Psoas muscle (tissue), 8 donors: ENCODE results near the gene KCNMA1. TPM values are rescaled to one million over a fixed set of nuclear protein-coding genes. Genes with fewer than 3 reads are reported as not detected.

Source experiments
- ATAC-seq, 4 donors: fragments of 200-7000 bp; cut with Tn5 transposase; one replicate each; pipeline ENCODE4 v1.9.1; 2020; ENCODE audit warnings: moderate library complexity in 3 of 4, mild to moderate bottlenecking in 2 of 4
- DNase-seq, 2 donors: peaks; one replicate each; pipeline ENCODE4 v3.0.0-alpha.2; 2020
- H3K27ac ChIP-seq: fragments of 200-600 bp; one replicate; pipeline ENCODE4 v1.8.0; 2022
- H3K27me3 ChIP-seq, 3 donors: fragments of 200-600 bp in 1 of 3; one replicate each; pipeline versions ENCODE4 v1.6.1 to v1.8.0; 2013 to 2022; ENCODE audit warnings: low read length in 2 of 3, mild to moderate bottlenecking in 2 of 3, moderate library complexity in 1 of 3; ENCODE audit not compliant: insufficient read depth in 3 of 3
- H3K36me3 ChIP-seq, 2 donors: fragments of 200-600 bp in 1 of 2; one replicate each; pipeline versions ENCODE4 v1.6.1 to v1.8.0; 2013 to 2022; ENCODE audit warnings: low read depth in 1 of 2, mild to moderate bottlenecking in 1 of 2, moderate library complexity in 1 of 2; ENCODE audit not compliant: insufficient read depth in 1 of 2
- H3K4me1 ChIP-seq: fragments of 200-600 bp; one replicate; pipeline ENCODE4 v1.8.0; 2022
- H3K4me3 ChIP-seq: fragments of 200-600 bp; one replicate; pipeline ENCODE4 v1.8.0; 2022; ENCODE audit warnings: mild to moderate bottlenecking
- H3K9me3 ChIP-seq: fragments of 200-600 bp; one replicate; pipeline ENCODE4 v1.8.0; 2022
- WGBS, 3 donors: extraction: QIAGEN DNeasy Blood & Tissue Kit; methylation state at CpG; one replicate each; pipeline versions ENCODE4 v1.1.6 to v1.1.7; 2013; 5-methylcytosine and 5-hydroxymethylcytosine counted together
- intact Hi-C, 2 donors: fragments of 100-400 bp; cut with DNase I; formaldehyde crosslinking; loops; one replicate each; pipeline versions ENCODE4 v1.11.0 to v1.14.2; 2022
- polyA plus RNA-seq, 3 donors: library from polyadenylated mRNA; stranded (reverse); fragments of 200-250 nt; gene quantifications; one replicate each; pipeline ENCODE4 v1.2.3, GENCODE V29; 2013
- total RNA-seq, 4 donors: library from RNA; stranded (reverse); fragmentation: NEBNext Ultra II Directional in 2 of 4; extraction: Animal tissue kit (Norgen Biotek cat#: 25700) in 2 of 4; gene quantifications; one replicate each; pipeline versions ENCODE4 v1.2.1 to v1.2.4, GENCODE V29; 2021 to 2023
- TF ChIP-seq, protein P1 (sequence below): fragments of 200-600 bp; IDR thresholded peaks from one replicate; pipeline ENCODE4 v1.8.0; 2022; ENCODE audit warnings: antibody characterized with exemption
- donor health status: healthy with polysubstance abuse.
- donor health status: DM: no; HTN: no; CAD: no; lungs with moderate emphysema.
- donor health status: Bipolar disorder and iron deficiency.
- donor health status: healthy.
- donor health status: DM: yes; HTN: yes; CAD: no.
- donor health status: DM: no; HTN: no; CAD: no.
- donor health status: DM: no; HTN: no; CAD: no.
- donor health status: DM: yes; HTN: yes; CAD: no.

Gene KCNMA1
- total and polyA plus RNA-seq, 7 donors: 7.9 to 53.0 (median 41.9) TPM

DNA sequence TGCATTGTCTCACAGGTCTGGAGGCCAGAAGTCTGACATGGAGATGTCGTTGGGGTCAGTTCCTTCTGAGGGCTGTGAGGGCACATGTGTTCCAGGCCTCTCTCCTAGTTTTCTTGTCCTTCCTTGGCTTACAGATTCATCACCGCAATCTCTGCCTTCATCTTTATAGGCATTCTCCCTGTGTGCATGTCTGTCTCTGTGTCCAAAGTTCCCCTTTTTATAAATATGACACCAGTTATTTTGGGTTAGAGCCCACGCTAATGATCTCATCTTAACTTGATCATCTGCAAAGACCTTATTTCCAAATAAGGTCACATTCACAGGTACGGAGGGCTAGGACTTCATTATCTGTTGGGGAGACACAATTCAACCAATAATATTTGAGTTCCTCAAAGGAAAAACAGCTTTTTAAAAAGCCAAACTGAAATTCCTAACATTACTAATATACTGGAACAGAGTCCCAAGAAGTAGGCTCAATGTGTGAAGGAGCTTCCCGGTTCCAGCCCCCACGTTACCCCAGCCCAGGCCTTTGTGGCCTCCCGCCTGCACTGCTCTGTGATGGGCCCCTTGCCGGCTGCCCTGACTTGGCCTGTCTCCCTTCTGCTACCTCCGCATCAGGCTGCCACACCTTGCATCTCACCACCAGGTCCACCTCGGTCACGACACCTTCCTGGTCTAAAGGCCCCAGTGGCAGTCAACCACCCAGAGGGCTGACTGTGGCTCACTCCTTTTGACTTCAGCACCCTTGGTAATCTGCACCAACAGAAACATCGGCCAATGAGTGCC is 142.7 kb downstream of the KCNMA1 start:
- Histone ChIP-seq H3K4me1 (peaks cover 66% of the 10 kb centered on the region), H3K27ac (no peak overlapping the region)

DNA sequence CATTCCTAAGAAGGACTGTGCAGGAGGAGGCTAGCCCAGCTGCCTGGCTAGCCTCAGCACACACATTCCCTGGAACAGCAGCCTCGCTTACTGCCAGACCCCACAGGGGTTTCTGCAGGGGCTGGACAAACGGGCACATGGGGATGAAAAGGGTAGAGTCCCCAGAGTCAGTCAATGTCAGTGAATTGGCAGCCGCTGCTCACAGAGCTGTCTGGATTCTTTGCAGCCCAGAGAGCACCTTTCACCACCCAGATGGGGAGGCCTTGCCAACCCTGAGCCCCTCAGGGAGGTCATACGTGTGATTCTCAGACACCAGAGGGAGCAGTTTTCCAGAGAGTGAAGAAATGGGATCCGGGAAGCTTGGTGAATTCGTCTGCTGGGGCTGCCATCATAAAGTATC is 143.3 kb downstream of the KCNMA1 start:
- H3K4me1 ChIP-seq: peaks cover 66% of the 10 kb centered on the region
- no peak overlapping the region for H3K4me3 ChIP-seq
- ATAC-seq (no peak), DNase-seq (no peak)
- TF ChIP-seq, protein P1, sequence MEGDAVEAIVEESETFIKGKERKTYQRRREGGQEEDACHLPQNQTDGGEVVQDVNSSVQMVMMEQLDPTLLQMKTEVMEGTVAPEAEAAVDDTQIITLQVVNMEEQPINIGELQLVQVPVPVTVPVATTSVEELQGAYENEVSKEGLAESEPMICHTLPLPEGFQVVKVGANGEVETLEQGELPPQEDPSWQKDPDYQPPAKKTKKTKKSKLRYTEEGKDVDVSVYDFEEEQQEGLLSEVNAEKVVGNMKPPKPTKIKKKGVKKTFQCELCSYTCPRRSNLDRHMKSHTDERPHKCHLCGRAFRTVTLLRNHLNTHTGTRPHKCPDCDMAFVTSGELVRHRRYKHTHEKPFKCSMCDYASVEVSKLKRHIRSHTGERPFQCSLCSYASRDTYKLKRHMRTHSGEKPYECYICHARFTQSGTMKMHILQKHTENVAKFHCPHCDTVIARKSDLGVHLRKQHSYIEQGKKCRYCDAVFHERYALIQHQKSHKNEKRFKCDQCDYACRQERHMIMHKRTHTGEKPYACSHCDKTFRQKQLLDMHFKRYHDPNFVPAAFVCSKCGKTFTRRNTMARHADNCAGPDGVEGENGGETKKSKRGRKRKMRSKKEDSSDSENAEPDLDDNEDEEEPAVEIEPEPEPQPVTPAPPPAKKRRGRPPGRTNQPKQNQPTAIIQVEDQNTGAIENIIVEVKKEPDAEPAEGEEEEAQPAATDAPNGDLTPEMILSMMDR: peak; percentile 31
- intact Hi-C loops: loop anchor here (2.0 to 10.0 kb wide), 5 partner anchors 92 to 320 kb away; no protein-coding TSS in a partner anchor
- WGBS, 3 donors: 43 to 58% (median 54%) methylated on average over 6 of the region's 6 CpGs
- H3K9me3 ChIP-seq: no peaks in the 10 kb centered on the region
- no peaks in the 10 kb centered on the region for H3K27me3 ChIP-seq
- H3K27ac ChIP-seq: no peak overlapping the region
- no peaks in the 10 kb centered on the region for H3K36me3 ChIP-seq

More for the DNA sequence above, 142.7 kb downstream of the KCNMA1 start:
- H3K9me3 ChIP-seq: no peaks in the 10 kb centered on the region
- ATAC-seq (no peak), DNase-seq (no peak)
- intact Hi-C loops: loop anchor here (2.0 to 10.0 kb wide), 5 partner anchors 92 to 320 kb away; no protein-coding TSS in a partner anchor
- H3K27me3 ChIP-seq: no peaks in the 10 kb centered on the region
- TF ChIP-seq, protein P1: no peak
- no peaks in the 10 kb centered on the region for H3K36me3 ChIP-seq
- 90 to 94% (median 93%) methylated on average over 12 of the region's 12 CpGs for WGBS, 3 donors
- no peak overlapping the region for H3K4me3 ChIP-seq

DNA sequence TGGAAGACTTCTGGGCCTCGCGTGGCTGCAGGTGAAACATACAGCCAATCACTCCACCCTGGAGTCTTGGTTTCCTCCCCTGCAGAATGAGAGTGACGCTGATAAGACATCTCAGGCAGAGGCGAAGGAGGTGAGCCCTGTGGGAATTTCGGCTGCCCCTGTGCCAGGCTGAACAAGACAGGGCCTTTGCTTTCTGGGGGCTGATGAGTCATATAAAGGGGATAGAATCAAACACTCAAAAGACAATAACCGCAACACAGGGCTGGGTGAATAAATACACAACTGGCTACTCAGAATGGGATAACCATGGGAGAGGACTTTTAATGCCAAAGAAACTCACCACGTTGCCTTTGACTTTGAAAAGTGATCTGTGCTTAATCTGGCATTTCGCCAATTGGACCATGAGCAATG is 143.8 kb downstream of the KCNMA1 start:
- no peak overlapping the region for H3K27ac ChIP-seq
- DNase-seq: no peak
- no peak for ATAC-seq
- no peak overlapping the region for H3K4me3 ChIP-seq
- WGBS, 3 donors: 69 to 83% (median 71%) methylated on average over 8 of the region's 8 CpGs
- intact Hi-C loops: loop anchor here (2.0 to 10.0 kb wide), 5 partner anchors 93 to 319 kb away; no protein-coding TSS in a partner anchor
- H3K4me1 ChIP-seq: peaks cover 64% of the 10 kb centered on the region
- H3K9me3 ChIP-seq: no peaks in the 10 kb centered on the region
- TF ChIP-seq, protein P1: no peak
- H3K27me3 ChIP-seq: no peaks in the 10 kb centered on the region
- H3K36me3 ChIP-seq: no peaks in the 10 kb centered on the region

DNA sequence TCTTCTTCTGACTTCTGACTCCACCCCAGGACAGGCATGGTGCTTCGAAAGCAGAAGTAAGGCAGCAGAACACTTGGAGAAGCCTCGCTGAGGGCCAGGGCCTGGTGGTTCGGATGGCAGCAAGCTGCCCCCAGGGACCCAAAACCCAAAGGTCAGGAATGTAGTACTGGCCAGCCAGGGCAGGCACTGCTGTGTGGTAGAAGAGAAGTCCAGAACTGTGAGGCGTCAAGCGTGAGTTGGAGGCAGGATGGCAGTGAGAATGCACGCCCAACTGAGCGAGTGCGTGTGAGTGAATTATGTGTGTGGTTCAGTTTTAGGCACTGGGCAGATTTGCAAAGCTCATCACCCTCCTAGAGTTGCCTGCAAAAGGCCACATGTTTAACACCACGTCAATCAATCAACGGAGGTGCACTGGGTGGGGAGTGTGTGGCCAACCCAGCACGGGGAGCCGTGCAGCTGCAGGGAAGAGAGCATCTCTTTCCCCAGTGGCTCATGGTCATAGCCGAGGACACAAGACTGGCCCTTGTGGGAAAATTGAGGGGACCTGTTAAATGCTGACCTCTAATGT is 144.3 kb downstream of the KCNMA1 start:
- 29 to 47% (median 31%) methylated on average over 13 of the region's 13 CpGs for WGBS, 3 donors
- ATAC-seq: peak; percentile 38 to 69 (median 48)
- intact Hi-C loops: loop anchor here (5.0 to 10.0 kb wide), 3 partner anchors 101 to 319 kb away; no protein-coding TSS in a partner anchor
- no peak overlapping the region for H3K4me3 ChIP-seq
- H3K4me1 ChIP-seq: peaks cover 59% of the 10 kb centered on the region
- peak overlapping the region; percentile 71 for H3K27ac ChIP-seq
- TF ChIP-seq, protein P1: no peak
- no peaks in the 10 kb centered on the region for H3K27me3 ChIP-seq
- peak in 1 of 2 donors; percentile 66 for DNase-seq
- no peaks in the 10 kb centered on the region for H3K36me3 ChIP-seq
- H3K9me3 ChIP-seq: no peaks in the 10 kb centered on the region
